ENCODE data around the gene RPN2. TPM values are rescaled to one million over a fixed set of nuclear protein-coding genes. Genes with fewer than 3 reads are reported as not detected.

The RPN2 gene
- polyA plus RNA-seq, 1 of the 3 experiments (the other 2 are of a cell fraction), result 420 TPM

DNA sequence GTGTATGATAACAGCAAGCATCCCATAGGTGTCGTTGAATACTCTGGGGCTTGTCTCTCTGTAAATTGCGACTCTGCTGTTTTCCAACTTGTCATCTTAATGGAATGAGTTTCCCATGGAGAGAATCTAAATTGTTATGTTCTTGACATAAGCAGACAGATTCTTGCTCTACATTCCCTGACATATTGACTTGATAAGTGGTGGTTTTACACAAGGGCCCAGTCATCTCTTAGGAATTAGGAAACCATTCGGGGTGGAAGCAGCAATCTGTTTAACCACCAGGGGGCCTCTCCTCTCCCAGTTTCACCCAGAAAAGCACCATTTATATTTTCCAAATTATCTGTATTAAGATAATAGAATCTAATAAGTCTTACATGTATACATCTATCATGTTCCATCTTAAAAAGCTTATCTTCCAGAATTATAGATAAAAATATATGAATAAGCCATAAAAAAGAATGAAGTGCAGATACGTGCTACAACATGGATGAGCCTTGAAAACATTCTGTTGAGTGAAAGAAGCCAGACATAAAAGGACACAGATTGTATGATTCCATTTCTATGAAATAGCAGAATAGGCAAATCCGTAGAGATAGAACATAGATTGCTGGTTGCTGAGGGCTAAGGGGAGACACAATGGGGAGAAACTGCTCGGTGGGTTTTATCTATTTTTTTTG is 23.3 kb downstream of the RPN2 start (continued):
- TF ChIP-seq, protein P1, sequence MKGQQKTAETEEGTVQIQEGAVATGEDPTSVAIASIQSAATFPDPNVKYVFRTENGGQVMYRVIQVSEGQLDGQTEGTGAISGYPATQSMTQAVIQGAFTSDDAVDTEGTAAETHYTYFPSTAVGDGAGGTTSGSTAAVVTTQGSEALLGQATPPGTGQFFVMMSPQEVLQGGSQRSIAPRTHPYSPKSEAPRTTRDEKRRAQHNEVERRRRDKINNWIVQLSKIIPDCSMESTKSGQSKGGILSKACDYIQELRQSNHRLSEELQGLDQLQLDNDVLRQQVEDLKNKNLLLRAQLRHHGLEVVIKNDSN (IDR thresholded peaks at IDR 0.05; ENCODE audit: borderline replicate concordance, low read depth), result no peak
- peak; percentile 64 for TF ChIP-seq ELF1 (IDR thresholded peaks at IDR 0.05)
- TF ChIP-seq, protein P2, sequence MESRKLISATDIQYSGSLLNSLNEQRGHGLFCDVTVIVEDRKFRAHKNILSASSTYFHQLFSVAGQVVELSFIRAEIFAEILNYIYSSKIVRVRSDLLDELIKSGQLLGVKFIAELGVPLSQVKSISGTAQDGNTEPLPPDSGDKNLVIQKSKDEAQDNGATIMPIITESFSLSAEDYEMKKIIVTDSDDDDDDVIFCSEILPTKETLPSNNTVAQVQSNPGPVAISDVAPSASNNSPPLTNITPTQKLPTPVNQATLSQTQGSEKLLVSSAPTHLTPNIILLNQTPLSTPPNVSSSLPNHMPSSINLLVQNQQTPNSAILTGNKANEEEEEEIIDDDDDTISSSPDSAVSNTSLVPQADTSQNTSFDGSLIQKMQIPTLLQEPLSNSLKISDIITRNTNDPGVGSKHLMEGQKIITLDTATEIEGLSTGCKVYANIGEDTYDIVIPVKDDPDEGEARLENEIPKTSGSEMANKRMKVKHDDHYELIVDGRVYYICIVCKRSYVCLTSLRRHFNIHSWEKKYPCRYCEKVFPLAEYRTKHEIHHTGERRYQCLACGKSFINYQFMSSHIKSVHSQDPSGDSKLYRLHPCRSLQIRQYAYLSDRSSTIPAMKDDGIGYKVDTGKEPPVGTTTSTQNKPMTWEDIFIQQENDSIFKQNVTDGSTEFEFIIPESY (IDR thresholded peaks at IDR 0.05; ENCODE audit: borderline replicate concordance, low read depth), result no peak
- peak; percentile 49; the same call in 1 of the 2 replicates for TF ChIP-seq POLR2AphosphoS5 (IDR thresholded peaks at IDR 0.05; ENCODE audit: low read depth, low read length)
- TF ChIP-seq MXI1 (IDR thresholded peaks at IDR 0.05; ENCODE audit: low read depth, low read length), result 0 out of 2 replicates have a peak, but pooled peaks have one; percentile 8
- no peak for TF ChIP-seq NRF1 (IDR thresholded peaks at IDR 0.05; ENCODE audit: low read depth, low read length)
- TF ChIP-seq EP300 (IDR thresholded peaks at IDR 0.05; ENCODE audit: borderline replicate concordance in 1 of 2, low read depth in 1 of 2, low read length in 1 of 2), result peak; percentile 19 to 72; a peak in 2 of 4 replicates
- no peak for TF ChIP-seq MEF2A (IDR thresholded peaks at IDR 0.05; ENCODE audit: borderline replicate concordance, low read depth)

DNA sequence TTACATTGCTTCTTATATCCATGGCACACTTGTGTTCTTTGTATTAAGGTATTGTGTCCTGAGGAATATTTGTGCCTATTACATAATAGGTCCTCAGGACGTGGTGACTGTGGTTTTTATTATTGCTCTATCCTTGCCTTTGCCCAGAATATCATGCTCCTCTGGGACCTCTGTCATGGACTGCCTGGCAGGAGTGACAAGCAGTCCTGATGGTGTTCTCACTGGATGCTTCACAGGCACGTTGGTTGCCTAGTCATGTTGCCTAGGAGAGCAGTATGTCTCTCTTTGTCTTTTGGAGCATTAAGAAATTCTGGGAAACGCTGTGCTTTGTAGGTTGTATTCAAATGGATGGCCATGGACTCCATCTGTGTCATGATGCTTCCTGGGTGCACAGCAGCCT is 24.9 kb downstream of the RPN2 start:
- WGBS (ENCODE audit: low lambda C conversion rate), result 92% methylated on average over 3 of the region's 3 CpGs

More for the DNA sequence above, 24.9 kb downstream of the RPN2 start:
- Histone ChIP-seq H3K4me2 (no peak overlapping the region), H3K36me3 (replicated peaks in 1 of 2; ENCODE audit: control insufficient read depth in 1 of 2, insufficient read depth in 2 of 2, low read length in 1 of 2) (peaks cover 64 to 81% of the 10 kb centered on the region in 2 experiments), H3K9me2 (no peaks in the 10 kb centered on the region), H3K79me2 (ENCODE audit: insufficient read depth) (peaks cover 42% of the 10 kb centered on the region), H3K4me1 (ENCODE audit: control insufficient read depth in 1 of 2, insufficient read depth in 2 of 2, low read depth in 1 of 2, low read length in 1 of 2) (peaks cover 13 to 26% of the 10 kb centered on the region in 2 experiments), H3K27ac (ENCODE audit: low read depth in 2 of 2, low read length in 1 of 2) (peak overlapping the region in 1 of 2 experiments; percentile 93; a peak in 1 of 4 replicates), H3K9ac (no peak overlapping the region), H4K20me1 (ENCODE audit: insufficient read depth) (peaks cover 14% of the 10 kb centered on the region), H2AFZ (ENCODE audit: low read depth) (no peak overlapping the region), H3K9me3 (no peaks in the 10 kb centered on the region), H3K27me3 (ENCODE audit: insufficient read depth) (no peaks in the 10 kb centered on the region), H3F3A (replicated peaks; ENCODE audit: insufficient read depth) (peaks cover 15% of the 10 kb centered on the region), H3K4me3 (ENCODE audit: low read depth in 2 of 2, low read length in 1 of 2) (no peak overlapping the region)
- ChIA-PET POLR2A (no interaction called here), CTCF (interaction anchor here (1.3 to 4.4 kb wide), 7 partner anchors 9 to 330 kb away, joined by 3 to 35 read pairs (median 7); no protein-coding TSS in a partner anchor)
- no peak for DNase-seq
- TF ChIP-seq, protein P3, sequence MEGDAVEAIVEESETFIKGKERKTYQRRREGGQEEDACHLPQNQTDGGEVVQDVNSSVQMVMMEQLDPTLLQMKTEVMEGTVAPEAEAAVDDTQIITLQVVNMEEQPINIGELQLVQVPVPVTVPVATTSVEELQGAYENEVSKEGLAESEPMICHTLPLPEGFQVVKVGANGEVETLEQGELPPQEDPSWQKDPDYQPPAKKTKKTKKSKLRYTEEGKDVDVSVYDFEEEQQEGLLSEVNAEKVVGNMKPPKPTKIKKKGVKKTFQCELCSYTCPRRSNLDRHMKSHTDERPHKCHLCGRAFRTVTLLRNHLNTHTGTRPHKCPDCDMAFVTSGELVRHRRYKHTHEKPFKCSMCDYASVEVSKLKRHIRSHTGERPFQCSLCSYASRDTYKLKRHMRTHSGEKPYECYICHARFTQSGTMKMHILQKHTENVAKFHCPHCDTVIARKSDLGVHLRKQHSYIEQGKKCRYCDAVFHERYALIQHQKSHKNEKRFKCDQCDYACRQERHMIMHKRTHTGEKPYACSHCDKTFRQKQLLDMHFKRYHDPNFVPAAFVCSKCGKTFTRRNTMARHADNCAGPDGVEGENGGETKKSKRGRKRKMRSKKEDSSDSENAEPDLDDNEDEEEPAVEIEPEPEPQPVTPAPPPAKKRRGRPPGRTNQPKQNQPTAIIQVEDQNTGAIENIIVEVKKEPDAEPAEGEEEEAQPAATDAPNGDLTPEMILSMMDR (IDR thresholded peaks at IDR 0.05), result no peak
- TF ChIP-seq EZH2phosphoT487 (IDR thresholded peaks at IDR 0.05; ENCODE audit: borderline replicate concordance, low read depth), result no peak
- no peak for TF ChIP-seq JUND (IDR thresholded peaks at IDR 0.05)
- TF ChIP-seq FOXJ3 (CRISPR knock-in tag; IDR thresholded peaks at IDR 0.05), result no peak
- no peak for TF ChIP-seq NRF1 (IDR thresholded peaks at IDR 0.05; ENCODE audit: low read depth, low read length)
- no peak for TF ChIP-seq RAD21 (IDR thresholded peaks at IDR 0.05; ENCODE audit: low read length)
